PC-9 (cell line): Measurements from ENCODE around the gene RRN3.
"Not testable (repeated sequence)": the region's sequence is repeated elsewhere in the genome, so short reads cannot be mapped to it uniquely, and the experiment has no call there.

Source experiments
- EZH2 ChIP-seq: fragments of 200-600 bp; sonication (generic); IDR thresholded peaks from 2 replicates; pipeline ENCODE4 v1.8.0; 2017; ENCODE audit warnings: antibody characterized with exemption, low read depth
- TF ChIP-seq, protein P1 (sequence below): fragments of 200-600 bp; sonication (generic); conservative IDR thresholded peaks from 2 replicates; pipeline ENCODE4 v1.6.1; 2017; ENCODE audit warnings: mixed run types, antibody characterized with exemption, mild to moderate bottlenecking, moderate library complexity

DNA sequence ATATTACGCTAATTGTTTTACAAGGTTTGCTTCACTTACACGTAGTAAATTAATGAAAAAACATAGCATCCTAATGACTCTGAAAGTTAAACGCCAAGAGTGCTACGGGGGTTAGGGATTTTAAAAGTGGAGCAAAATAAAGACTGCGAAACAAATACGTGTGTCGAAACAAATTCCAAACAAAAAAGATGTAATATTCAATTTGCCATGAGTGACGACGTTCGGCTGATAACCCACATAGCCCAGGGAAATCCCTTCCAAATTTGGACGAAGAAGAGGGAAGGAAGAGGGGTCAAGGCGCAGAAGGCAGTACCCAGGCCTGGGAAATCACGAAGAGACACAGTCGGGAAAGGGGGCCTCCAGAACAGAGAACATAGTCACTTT is 509 bp downstream of the RRN3 start:
- TF ChIP-seq, protein P1, sequence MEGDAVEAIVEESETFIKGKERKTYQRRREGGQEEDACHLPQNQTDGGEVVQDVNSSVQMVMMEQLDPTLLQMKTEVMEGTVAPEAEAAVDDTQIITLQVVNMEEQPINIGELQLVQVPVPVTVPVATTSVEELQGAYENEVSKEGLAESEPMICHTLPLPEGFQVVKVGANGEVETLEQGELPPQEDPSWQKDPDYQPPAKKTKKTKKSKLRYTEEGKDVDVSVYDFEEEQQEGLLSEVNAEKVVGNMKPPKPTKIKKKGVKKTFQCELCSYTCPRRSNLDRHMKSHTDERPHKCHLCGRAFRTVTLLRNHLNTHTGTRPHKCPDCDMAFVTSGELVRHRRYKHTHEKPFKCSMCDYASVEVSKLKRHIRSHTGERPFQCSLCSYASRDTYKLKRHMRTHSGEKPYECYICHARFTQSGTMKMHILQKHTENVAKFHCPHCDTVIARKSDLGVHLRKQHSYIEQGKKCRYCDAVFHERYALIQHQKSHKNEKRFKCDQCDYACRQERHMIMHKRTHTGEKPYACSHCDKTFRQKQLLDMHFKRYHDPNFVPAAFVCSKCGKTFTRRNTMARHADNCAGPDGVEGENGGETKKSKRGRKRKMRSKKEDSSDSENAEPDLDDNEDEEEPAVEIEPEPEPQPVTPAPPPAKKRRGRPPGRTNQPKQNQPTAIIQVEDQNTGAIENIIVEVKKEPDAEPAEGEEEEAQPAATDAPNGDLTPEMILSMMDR = not testable (repeated sequence)
- TF ChIP-seq EZH2 = not testable (repeated sequence)
